Sigmoid colon (tissue), 7 donors: Measurements from ENCODE around the gene PACS2. TPM values are rescaled to one million over a fixed set of nuclear protein-coding genes. Genes with fewer than 3 reads are reported as not detected.
A peak's percentile ranks its signal among the peaks of the same experiment; 100 is the strongest.

ENCODE experiments used
- DNase-seq: peaks from one replicate; pipeline ENCODE4 v3.0.0-alpha.2; 2019
- H3K27ac ChIP-seq, 4 donors: fragments of 200-600 bp; sonication (generic); one replicate each; pipeline ENCODE4 v1.5.1; 2016 to 2019; ENCODE audit warnings: mild to moderate bottlenecking in 1 of 4
- H3K27me3 ChIP-seq, 3 donors: fragments of 200-600 bp; sonication (generic); one replicate each; pipeline ENCODE4 v1.5.1; 2019; ENCODE audit warnings: mild to moderate bottlenecking in 1 of 3
- H3K36me3 ChIP-seq, 4 donors: fragments of 200-600 bp; sonication (generic); one replicate each; pipeline ENCODE4 v1.5.1; 2016 to 2019
- H3K4me1 ChIP-seq, 4 donors: fragments of 200-600 bp; sonication (generic); one replicate each; pipeline ENCODE4 v1.5.1; 2017 to 2019
- H3K4me3 ChIP-seq, 4 donors: fragments of 200-600 bp; sonication (generic); one replicate each; pipeline ENCODE4 v1.5.1; 2017 to 2019; ENCODE audit warnings: mild to moderate bottlenecking in 2 of 4, moderate library complexity in 1 of 4
- H3K9me3 ChIP-seq, 4 donors: fragments of 200-600 bp in 3 of 4; sonication (generic) in 3 of 4; one replicate each; pipeline versions ENCODE4 v1.5.1 to v1.6.1; 2013 to 2019
- CTCF ChIP-seq, 4 experiments: fragments of 450-650 bp in 3 of 4; fragments of 200-600 bp in 1 of 4; IDR thresholded peaks; one replicate each; pipeline ENCODE4 v1.5.1; 2016 to 2019; ENCODE audit warnings: antibody characterized with exemption in 4 of 4, mild to moderate bottlenecking in 3 of 4, moderate library complexity in 2 of 4
- EP300 ChIP-seq, 4 donors: sonication (generic); formaldehyde crosslinking; IDR thresholded peaks; one replicate each; pipeline ENCODE4 v1.6.1; 2017; ENCODE audit warnings: antibody characterized with exemption in 4 of 4
- POLR2A ChIP-seq, 2 donors: fragments of 450-650 bp; IDR thresholded peaks; one replicate each; pipeline ENCODE4 v1.6.1; 2016; ENCODE audit warnings: antibody characterized with exemption in 2 of 2, mild to moderate bottlenecking in 2 of 2, moderate library complexity in 2 of 2
- POLR2AphosphoS5 ChIP-seq, 4 donors: sonication (generic); formaldehyde crosslinking; IDR thresholded peaks; one replicate each; pipeline ENCODE4 v1.6.1; 2017; ENCODE audit warnings: antibody characterized with exemption in 4 of 4
- WGBS, 2 donors: extraction: QIAGEN DNeasy Blood & Tissue Kit; methylation state at CpG; one replicate each; pipeline ENCODE4 v1.1.7; 2013; 5-methylcytosine and 5-hydroxymethylcytosine counted together
- intact Hi-C: fragments of 100-400 bp; cut with DNase I; formaldehyde crosslinking; loops from one replicate; pipeline ENCODE4 v1.15.1; 2023
- polyA plus RNA-seq, 3 donors: library from polyadenylated mRNA; stranded (reverse); fragments of 200-250 nt; gene quantifications; one replicate each; pipeline ENCODE4 v1.2.3, GENCODE V29; 2013
- total RNA-seq, 4 donors: library from RNA; depleted of rRNA; stranded (reverse); fragments of >200 nt; gene quantifications; one replicate each; pipeline ENCODE4 v1.1.0, GENCODE V29; 2016
- donor health status: healthy with polysubstance abuse.
- donor health status: Bipolar disorder and iron deficiency.
- donor health status: healthy.

PACS2 gene
- total and polyA plus RNA-seq, 7 donors, result 19.8 to 90.6 (median 46.7) TPM

GRCh38 chr14:105398726-105399465 is 84.3 kb downstream of the PACS2 start:
- Histone ChIP-seq H3K27me3 (no peaks in the 10 kb centered on the region), H3K36me3 (peaks cover 0 to 26% (median 5%) of the 10 kb centered on the region in 4 donors), H3K4me1 (peaks cover 0 to 23% (median 18%) of the 10 kb centered on the region in 4 donors), H3K27ac (peak overlapping the region; percentile 80 to 86 (median 84)), H3K4me3 (peak overlapping the region; percentile 76 to 93 (median 89)), H3K9me3 (peaks cover 0 to 3% (median 0%) of the 10 kb centered on the region in 4 donors)
- WGBS, 2 donors, result 23 to 24% methylated on average over 41 of the region's 41 CpGs
- TF ChIP-seq EP300 (IDR thresholded peaks at IDR 0.05), result no peak
- TF ChIP-seq POLR2A (IDR thresholded peaks at IDR 0.05), result no peak
- TF ChIP-seq POLR2AphosphoS5 (IDR thresholded peaks at IDR 0.05), result no peak
- no peak for TF ChIP-seq CTCF (IDR thresholded peaks at IDR 0.05)
- intact Hi-C loops, result loop anchor here (1.0 kb wide), 1 partner anchor 16 kb away; no protein-coding TSS in a partner anchor
- DNase-seq, result no peak

- Histone ChIP-seq H3K27ac (no peak overlapping the region), H3K4me1 (peaks cover 0 to 23% (median 18%) of the 10 kb centered on the region in 4 donors), H3K9me3 (peaks cover 0 to 3% (median 0%) of the 10 kb centered on the region in 4 donors), H3K36me3 (peaks cover 0 to 23% (median 5%) of the 10 kb centered on the region in 4 donors), H3K4me3 (peak overlapping the region; percentile 76 to 93 (median 89)), H3K27me3 (no peaks in the 10 kb centered on the region)
- intact Hi-C loops, result no loop called here
- no peak for TF ChIP-seq EP300 (IDR thresholded peaks at IDR 0.05)
- no peak for TF ChIP-seq POLR2A (IDR thresholded peaks at IDR 0.05)
- TF ChIP-seq POLR2AphosphoS5 (IDR thresholded peaks at IDR 0.05), result no peak
- TF ChIP-seq CTCF (IDR thresholded peaks at IDR 0.05), result no peak
- no peak for DNase-seq
- WGBS, 2 donors, result 87 to 96% methylated on average over 8 of the region's 8 CpGs
Observed at GRCh38 chr14:105399466-105399775, 84.9 kb downstream of the PACS2 start.

- TF ChIP-seq EP300 (IDR thresholded peaks at IDR 0.05) (no peak), POLR2A (IDR thresholded peaks at IDR 0.05) (no peak), CTCF (IDR thresholded peaks at IDR 0.05) (no peak), POLR2AphosphoS5 (IDR thresholded peaks at IDR 0.05) (no peak)
- H3K36me3 ChIP-seq, result peaks cover 0 to 17% (median 3%) of the 10 kb centered on the region in 4 donors
- no peak for DNase-seq
- 96 to 97% methylated on average over 9 of the region's 9 CpGs for WGBS, 2 donors
- peaks cover 0 to 3% (median 0%) of the 10 kb centered on the region in 4 donors for H3K9me3 ChIP-seq
- intact Hi-C loops, result no loop called here
- H3K4me1 ChIP-seq, result peaks cover 0 to 23% (median 18%) of the 10 kb centered on the region in 4 donors
- H3K4me3 ChIP-seq, result no peak overlapping the region
- H3K27ac ChIP-seq, result no peak overlapping the region
- H3K27me3 ChIP-seq, result no peaks in the 10 kb centered on the region
Observed at GRCh38 chr14:105400016-105400415, 85.5 kb downstream of the PACS2 start.

GRCh38 chr14:105401699-105402098 is 87.2 kb downstream of the PACS2 start:
- Histone ChIP-seq H3K4me3 (no peak overlapping the region), H3K27me3 (no peaks in the 10 kb centered on the region), H3K9me3 (peaks cover 0 to 3% (median 0%) of the 10 kb centered on the region in 4 donors), H3K27ac (no peak overlapping the region), H3K4me1 (peaks cover 0 to 23% (median 18%) of the 10 kb centered on the region in 4 donors), H3K36me3 (peaks cover 0 to 12% (median 3%) of the 10 kb centered on the region in 4 donors)
- intact Hi-C loops, result no loop called here
- WGBS, 2 donors, result 97 to 98% methylated on average over 9 of the region's 9 CpGs
- no peak for DNase-seq
- TF ChIP-seq EP300 (IDR thresholded peaks at IDR 0.05) (no peak), CTCF (IDR thresholded peaks at IDR 0.05) (no peak), POLR2A (IDR thresholded peaks at IDR 0.05) (no peak), POLR2AphosphoS5 (IDR thresholded peaks at IDR 0.05) (no peak)
